A549 (cell line): Measurements from ENCODE around the gene SLC20A1. TPM values are rescaled to one million over a fixed set of nuclear protein-coding genes. Genes with fewer than 3 reads are reported as not detected.
A peak's percentile ranks its signal among the peaks of the same experiment; 100 is the strongest.

Source experiments
- ATAC-seq, 2 experiments: fragments of 200-7000 bp in 1 of 2; fragments of >200 bp in 1 of 2; cut with Nextera tagmentation in 1 of 2; cut with Tn5 transposase in 1 of 2; 3 replicates each; pipeline versions ENCODE4 v1.8.0 to v1.9.1; 2018 to 2020; ENCODE audit warnings: mild to moderate bottlenecking in 1 of 2, moderate library complexity in 1 of 2
- CTCF ChIA-PET: fragments of 300-600 bp; sonication (Branson Sonifier 250); formaldehyde crosslinking; extraction: SDS; loops from one replicate; lab custom pipeline; 2021; ENCODE audit warnings: antibody characterized with exemption, inconsistent platforms; lab: Yijun Ruan, JAX
- POLR2A ChIA-PET: fragments of 350-600 bp; formaldehyde crosslinking; extraction: SDS; loops from one replicate; lab custom pipeline; 2021; ENCODE audit warnings: antibody characterized with exemption, inconsistent platforms; lab: Yijun Ruan, JAX
- DNase-seq, 2 experiments: peaks; one replicate each; pipeline versions ENCODE4 v3.0.0 to v3.0.0-alpha.2; 2011 to 2016; ENCODE audit warnings: low read depth in 1 of 2, low spot score in 1 of 2
- FAIRE-seq: peaks from 2 replicates; lab custom pipeline; 2011; peaks lifted over from hg19 to GRCh38; lab: Jason Lieb, UNC
- H3K27ac ChIP-seq, 2 experiments: fragments of >200 bp; sonication (Bioruptor Twin); formaldehyde crosslinking; 3 replicates each; pipeline ENCODE4 v1.5.1; 2016 to 2017
- H3K4me1 ChIP-seq: fragments of >200 bp; sonication (Bioruptor Twin); formaldehyde crosslinking; 3 replicates; pipeline ENCODE4 v1.6.1; 2016
- H3K4me2 ChIP-seq: fragments of >200 bp; sonication (Bioruptor Twin); formaldehyde crosslinking; 3 replicates; pipeline ENCODE4 v1.6.1; 2016
- H3K4me3 ChIP-seq: fragments of >200 bp; sonication (Bioruptor Twin); formaldehyde crosslinking; 3 replicates; pipeline ENCODE4 v1.5.1; 2016
- H3K9me3 ChIP-seq: fragments of >200 bp; sonication (Bioruptor Twin); formaldehyde crosslinking; 3 replicates; pipeline ENCODE4 v1.6.1; 2016
- BCL3 ChIP-seq: fragments of >200 bp; sonication (Bioruptor Twin); formaldehyde crosslinking; IDR thresholded peaks from 3 replicates; pipeline ENCODE4 v1.6.1; 2016
- CHD4 ChIP-seq: fragments of 200-600 bp; sonication (generic); IDR thresholded peaks from 2 replicates; pipeline ENCODE4 v1.6.1; 2016; ENCODE audit warnings: antibody characterized with exemption, mild to moderate bottlenecking, borderline replicate concordance
- EHF ChIP-seq: fragments of 250-450 bp; sonication (Bioruptor Pico); IDR thresholded peaks from 2 replicates; pipeline ENCODE4 v1.5.0; 2020; ENCODE audit warnings: mild to moderate bottlenecking
- EP300 ChIP-seq, 2 experiments: fragments of >200 bp; sonication (Bioruptor Twin); formaldehyde crosslinking; IDR thresholded peaks; 2 replicates in 1 of 2; 3 replicates in 1 of 2; pipeline ENCODE4 v1.6.1; 2016 to 2017
- FOSB ChIP-seq: fragments of 250-450 bp; sonication (Bioruptor Pico); IDR thresholded peaks from 2 replicates; pipeline ENCODE4 v1.5.0; 2020; ENCODE audit warnings: mild to moderate bottlenecking, moderate library complexity
- FOSL2 ChIP-seq, 2 experiments: fragments of 450-650 bp in 1 of 2; fragments of >200 bp in 1 of 2; sonication (Bioruptor Twin) in 1 of 2; formaldehyde crosslinking; IDR thresholded peaks; 2 replicates each; pipeline versions ENCODE4 v1.5.0 to v1.6.1; 2016 to 2020; ENCODE audit warnings: mild to moderate bottlenecking in 1 of 2, moderate library complexity in 1 of 2
- HDAC2 ChIP-seq: fragments of 200-600 bp; sonication (generic); IDR thresholded peaks from 2 replicates; pipeline ENCODE4 v1.6.1; 2016
- HEYL ChIP-seq: fragments of 250-450 bp; sonication (Bioruptor Pico); IDR thresholded peaks from 2 replicates; pipeline ENCODE4 v1.8.0; 2021; ENCODE audit warnings: mild to moderate bottlenecking, moderate library complexity
- HOXB13 ChIP-seq: fragments of 250-450 bp; sonication (Bioruptor Pico); IDR thresholded peaks from 2 replicates; pipeline ENCODE4 v1.5.0; 2020; ENCODE audit warnings: low read depth, mild to moderate bottlenecking, moderate library complexity
- HOXB5 ChIP-seq: fragments of 250-450 bp; sonication (Bioruptor Pico); IDR thresholded peaks from 2 replicates; pipeline ENCODE4 v1.5.0; 2020; ENCODE audit warnings: mild to moderate bottlenecking, moderate library complexity
- JUN ChIP-seq, 2 experiments: fragments of >200 bp; sonication (Bioruptor Twin); formaldehyde crosslinking; IDR thresholded peaks; 2 replicates in 1 of 2; 3 replicates in 1 of 2; pipeline ENCODE4 v1.6.1; 2016 to 2017
- JUNB ChIP-seq: fragments of >200 bp; sonication (Bioruptor Twin); formaldehyde crosslinking; IDR thresholded peaks from 2 replicates; pipeline ENCODE4 v1.6.1; 2016
- KDM1A ChIP-seq: fragments of 200-600 bp; sonication (generic); IDR thresholded peaks from 2 replicates; pipeline ENCODE4 v1.6.1; 2016; ENCODE audit warnings: low read depth, mild to moderate bottlenecking
- MAFK ChIP-seq: fragments of 450-650 bp; IDR thresholded peaks from 2 replicates; pipeline ENCODE4 v1.6.1; 2014; ENCODE audit not compliant: partially characterized antibody
- NFE2L2 ChIP-seq: fragments of 150-350 bp; conservative IDR thresholded peaks from 2 replicates; pipeline ENCODE4 v1.6.1; 2014; ENCODE audit warnings: low read length
- POLR2A ChIP-seq: IDR thresholded peaks from 2 replicates; pipeline ENCODE4 v1.6.1; 2012; ENCODE audit warnings: mild to moderate bottlenecking, low read length
- RAD21 ChIP-seq, 2 experiments: fragments of >200 bp in 1 of 2; sonication (Bioruptor Twin) in 1 of 2; formaldehyde crosslinking in 1 of 2; IDR thresholded peaks in 1 of 2; conservative IDR thresholded peaks in 1 of 2; 2 replicates in 1 of 2; 3 replicates in 1 of 2; pipeline ENCODE4 v1.6.1; 2012 to 2018; ENCODE audit warnings: inconsistent platforms in 1 of 2
- RARB ChIP-seq: fragments of 250-450 bp; sonication (Bioruptor Pico); IDR thresholded peaks from 2 replicates; pipeline ENCODE4 v1.8.0; 2021; ENCODE audit warnings: mild to moderate bottlenecking, moderate library complexity
- TFCP2L1 ChIP-seq: fragments of 250-450 bp; sonication (Bioruptor Pico); IDR thresholded peaks from 2 replicates; pipeline ENCODE4 v1.5.0; 2021; ENCODE audit warnings: mild to moderate bottlenecking
- ZC3H11A ChIP-seq: fragments of 450-650 bp; IDR thresholded peaks from 2 replicates; pipeline ENCODE4 v1.6.1; 2014; ENCODE audit warnings: antibody characterized with exemption, mild to moderate bottlenecking
- ZFP36 ChIP-seq: fragments of 450-650 bp; IDR thresholded peaks from 2 replicates; pipeline ENCODE4 v1.6.1; 2014; ENCODE audit warnings: borderline replicate concordance; ENCODE audit not compliant: partially characterized antibody
- ZSCAN20 ChIP-seq: fragments of 250-450 bp; sonication (Bioruptor Pico); IDR thresholded peaks from 2 replicates; pipeline ENCODE4 v1.8.0; 2022; ENCODE audit warnings: mild to moderate bottlenecking, moderate library complexity
- WGBS: methylation state at CpG from one replicate; pipeline ENCODE4 v1.1.6; 2017; ENCODE audit errors: missing lambda C conversion rate; 5-methylcytosine and 5-hydroxymethylcytosine counted together
- polyA plus RNA-seq, 4 experiments: library from polyadenylated mRNA; depleted of rRNA in 3 of 4; stranded (reverse); fragments of >200 nt; fragmentation: RNase III in 1 of 4; extraction: RNeasy Plus Mini Kit Qiagen cat#74134 plus additional on column Dnase treatment in 1 of 4; gene quantifications; 2 replicates in 3 of 4; 3 replicates in 1 of 4; pipeline ENCODE4 v1.2.3, GENCODE V29; 2011 to 2017
- TF ChIP-seq, protein P1 (sequence below): fragments of 250-450 bp; sonication (Bioruptor Pico); IDR thresholded peaks from 2 replicates; pipeline ENCODE4 v1.5.0; 2021; ENCODE audit warnings: mild to moderate bottlenecking, moderate library complexity, borderline replicate concordance
- TF ChIP-seq, protein P2 (sequence below): fragments of 450-650 bp; IDR thresholded peaks from 2 replicates; pipeline ENCODE4 v1.6.1; 2014; ENCODE audit warnings: antibody characterized with exemption
- TF ChIP-seq, protein P3 (sequence below): IDR thresholded peaks from 2 replicates; pipeline ENCODE4 v1.6.1; 2012

The SLC20A1 gene
- polyA plus RNA-seq, 2 of the 4 experiments (the other 2 are of a cell fraction), result 83.6 to 86.8 TPM

- ATAC-seq, result no peak
Measured at GRCh38 chr2:112671801-112672200, 26.1 kb downstream of the SLC20A1 start.

DNA sequence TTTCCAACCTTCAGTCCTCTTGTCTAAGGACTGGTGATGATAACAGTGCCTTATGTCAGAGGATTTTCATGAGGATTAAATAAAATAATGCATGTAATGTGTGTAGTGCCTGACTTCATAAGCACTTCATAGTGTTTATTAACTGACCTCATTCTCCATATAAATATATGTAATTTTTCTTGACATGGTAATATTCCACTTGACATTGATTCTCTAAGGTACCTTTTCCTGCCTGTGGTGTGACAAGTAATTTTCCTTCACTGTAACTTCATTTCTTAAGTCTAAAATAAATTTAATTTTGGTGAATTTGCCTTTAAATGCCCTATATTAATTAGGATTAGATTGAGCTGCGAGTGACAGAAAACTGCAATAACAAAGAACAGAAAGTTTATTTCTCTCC, 27.3 kb downstream of the SLC20A1 start:
- no peak for ATAC-seq
- no peak for FAIRE-seq
- ChIA-PET CTCF (interaction anchor here (1.2 to 1.8 kb wide), 3 partner anchors 13 to 73 kb away, joined by 3 to 9 read pairs (median 3); no protein-coding TSS in a partner anchor), POLR2A (no interaction called here)
- no peak overlapping the region for H3K27ac ChIP-seq
- H3K4me3 ChIP-seq, result no peak overlapping the region
- DNase-seq, result no peak
- H3K4me1 ChIP-seq, result no peaks in the 10 kb centered on the region
- no peaks in the 10 kb centered on the region for H3K9me3 ChIP-seq
- H3K4me2 ChIP-seq, result no peak overlapping the region
- TF ChIP-seq RARB (CRISPR knock-in tag) (no peak), CHD4 (no peak), HOXB13 (no peak), RAD21 (conservative IDR thresholded peaks at IDR 0.05 in 1 of 2, IDR thresholded peaks at IDR 0.05 in 1 of 2) (no peak), JUN (IDR thresholded peaks at IDR 0.05) (no peak)
- 91% methylated on average over 1 of the region's 1 CpG for WGBS

More at GRCh38 chr2:112671801-112672200, 26.1 kb downstream of the SLC20A1 start:
- Histone ChIP-seq H3K27ac (no peak overlapping the region), H3K4me1 (no peaks in the 10 kb centered on the region), H3K4me2 (no peak overlapping the region), H3K4me3 (no peak overlapping the region), H3K9me3 (no peaks in the 10 kb centered on the region)
- CTCF ChIA-PET, result interaction anchor here (1.2 to 1.8 kb wide), 6 partner anchors 12 to 287 kb away, joined by 3 to 9 read pairs (median 4); no protein-coding TSS in a partner anchor
- FAIRE-seq (no peak), DNase-seq (no peak)
- TF ChIP-seq HDAC2 (no peak), RARB (CRISPR knock-in tag) (no peak), KDM1A (no peak), ZFP36 (no peak), EHF (CRISPR knock-in tag) (no peak), EP300 (IDR thresholded peaks at IDR 0.05) (no peak), HOXB5 (no peak), NFE2L2 (no peak), FOSL2 (IDR thresholded peaks at IDR 0.05) (no peak), FOSL2 (CRISPR knock-in tag; IDR thresholded peaks at IDR 0.05) (no peak), ZC3H11A (no peak)
- TF ChIP-seq, protein P1, sequence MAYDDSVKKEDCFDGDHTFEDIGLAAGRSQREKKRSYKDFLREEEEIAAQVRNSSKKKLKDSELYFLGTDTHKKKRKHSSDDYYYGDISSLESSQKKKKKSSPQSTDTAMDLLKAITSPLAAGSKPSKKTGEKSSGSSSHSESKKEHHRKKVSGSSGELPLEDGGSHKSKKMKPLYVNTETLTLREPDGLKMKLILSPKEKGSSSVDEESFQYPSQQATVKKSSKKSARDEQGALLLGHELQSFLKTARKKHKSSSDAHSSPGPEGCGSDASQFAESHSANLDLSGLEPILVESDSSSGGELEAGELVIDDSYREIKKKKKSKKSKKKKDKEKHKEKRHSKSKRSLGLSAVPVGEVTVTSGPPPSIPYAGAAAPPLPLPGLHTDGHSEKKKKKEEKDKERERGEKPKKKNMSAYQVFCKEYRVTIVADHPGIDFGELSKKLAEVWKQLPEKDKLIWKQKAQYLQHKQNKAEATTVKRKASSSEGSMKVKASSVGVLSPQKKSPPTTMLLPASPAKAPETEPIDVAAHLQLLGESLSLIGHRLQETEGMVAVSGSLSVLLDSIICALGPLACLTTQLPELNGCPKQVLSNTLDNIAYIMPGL, result no peak
- TF ChIP-seq, protein P2, sequence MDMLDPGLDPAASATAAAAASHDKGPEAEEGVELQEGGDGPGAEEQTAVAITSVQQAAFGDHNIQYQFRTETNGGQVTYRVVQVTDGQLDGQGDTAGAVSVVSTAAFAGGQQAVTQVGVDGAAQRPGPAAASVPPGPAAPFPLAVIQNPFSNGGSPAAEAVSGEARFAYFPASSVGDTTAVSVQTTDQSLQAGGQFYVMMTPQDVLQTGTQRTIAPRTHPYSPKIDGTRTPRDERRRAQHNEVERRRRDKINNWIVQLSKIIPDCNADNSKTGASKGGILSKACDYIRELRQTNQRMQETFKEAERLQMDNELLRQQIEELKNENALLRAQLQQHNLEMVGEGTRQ, result no peak
- 94% methylated on average over 2 of the region's 2 CpGs for WGBS
- POLR2A ChIA-PET, result no interaction called here

GRCh38 chr2:112674229-112674628, 28.5 kb downstream of the SLC20A1 start:
- ATAC-seq, result peak in 1 of 2 experiments; percentile 32; a peak in 1 of 6 replicates
- ChIA-PET CTCF (interaction anchor here (0.7 to 1.4 kb wide), 5 partner anchors 12 to 49 kb away, joined by 3 to 5 read pairs (median 3); no protein-coding TSS in a partner anchor), POLR2A (interaction anchor here (0.7 kb wide), 1 partner anchor 12 kb away, joined by 5 read pairs; no protein-coding TSS in a partner anchor)
- 89% methylated on average over 12 of the region's 12 CpGs for WGBS
- H3K27ac ChIP-seq, result no peak overlapping the region
- no peak for FAIRE-seq
- no peak for DNase-seq
- TF ChIP-seq NFE2L2 (no peak), FOSB (CRISPR knock-in tag) (no peak), TFCP2L1 (CRISPR knock-in tag) (no peak), ZC3H11A (no peak), JUNB (no peak), JUN (IDR thresholded peaks at IDR 0.05) (no peak), ZFP36 (no peak), HEYL (CRISPR knock-in tag) (no peak), ZSCAN20 (CRISPR knock-in tag) (no peak), BCL3 (no peak), MAFK (no peak), POLR2A (no peak)
- TF ChIP-seq, protein P3, sequence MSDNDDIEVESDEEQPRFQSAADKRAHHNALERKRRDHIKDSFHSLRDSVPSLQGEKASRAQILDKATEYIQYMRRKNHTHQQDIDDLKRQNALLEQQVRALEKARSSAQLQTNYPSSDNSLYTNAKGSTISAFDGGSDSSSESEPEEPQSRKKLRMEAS, result no peak
- TF ChIP-seq, all 56 proteins: peak for 0
- Histone ChIP-seq H3K9me3 (no peaks in the 10 kb centered on the region), H3K4me3 (no peak overlapping the region), H3K4me1 (no peaks in the 10 kb centered on the region), H3K4me2 (no peak overlapping the region)
